Measurements from ENCODE around the gene OTX1.

The OTX1 gene

GRCh38 chr2:63047321-63048279 lies 3.0 kb upstream of the OTX1 start:
- DNase-seq, result no peak

DNA sequence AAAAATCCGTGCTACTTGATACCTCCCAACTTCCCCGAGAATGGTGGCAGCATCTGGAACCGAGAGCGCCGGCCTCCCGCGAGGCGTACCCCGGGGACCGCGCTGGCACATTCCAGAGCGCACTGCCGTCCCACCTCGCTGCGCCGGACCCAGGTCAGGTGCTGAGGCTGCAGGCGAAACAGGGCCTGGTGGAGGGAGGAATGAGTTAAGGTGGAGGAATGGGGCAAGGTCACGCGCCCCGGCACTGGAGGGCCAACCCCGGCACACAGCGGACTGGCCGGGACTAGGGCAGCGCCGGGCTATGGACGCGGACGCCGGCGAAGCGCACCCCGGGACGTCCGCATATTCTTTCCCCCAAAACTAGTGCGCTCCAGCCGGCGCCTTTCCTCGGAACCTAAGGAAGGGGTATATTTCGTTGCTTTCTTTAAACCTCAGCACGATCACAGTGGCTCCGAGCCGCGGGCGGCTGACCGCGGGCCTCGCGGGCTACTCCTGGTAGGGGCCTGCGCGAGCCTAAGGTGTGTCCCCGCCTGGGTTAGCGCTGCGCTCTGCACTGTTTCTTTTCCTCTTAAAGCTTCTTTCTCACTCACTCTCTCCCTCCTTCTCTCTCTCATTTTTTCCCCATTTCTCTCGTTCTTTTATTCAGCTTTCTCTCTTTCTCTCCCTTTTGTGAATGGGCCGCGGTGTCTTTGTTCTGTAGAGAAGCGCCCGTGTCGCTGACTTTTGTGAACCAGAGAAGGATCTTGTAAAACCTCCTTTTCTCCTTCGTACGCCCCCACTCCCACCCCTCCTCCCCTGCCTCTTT lies 2.1 kb upstream of the OTX1 start:
- DNase-seq, result no peak

- DNase-seq, result no peak
Observed at GRCh38 chr2:63049211-63049969, 1.2 kb upstream of the OTX1 start.

GRCh38 chr2:63049970-63050333 lies 678 bp upstream of the OTX1 start:
- DNase-seq, result no peak

GRCh38 chr2:63051042-63051794 lies 588 bp downstream of the OTX1 start:
- DNase-seq, result no peak

DNA sequence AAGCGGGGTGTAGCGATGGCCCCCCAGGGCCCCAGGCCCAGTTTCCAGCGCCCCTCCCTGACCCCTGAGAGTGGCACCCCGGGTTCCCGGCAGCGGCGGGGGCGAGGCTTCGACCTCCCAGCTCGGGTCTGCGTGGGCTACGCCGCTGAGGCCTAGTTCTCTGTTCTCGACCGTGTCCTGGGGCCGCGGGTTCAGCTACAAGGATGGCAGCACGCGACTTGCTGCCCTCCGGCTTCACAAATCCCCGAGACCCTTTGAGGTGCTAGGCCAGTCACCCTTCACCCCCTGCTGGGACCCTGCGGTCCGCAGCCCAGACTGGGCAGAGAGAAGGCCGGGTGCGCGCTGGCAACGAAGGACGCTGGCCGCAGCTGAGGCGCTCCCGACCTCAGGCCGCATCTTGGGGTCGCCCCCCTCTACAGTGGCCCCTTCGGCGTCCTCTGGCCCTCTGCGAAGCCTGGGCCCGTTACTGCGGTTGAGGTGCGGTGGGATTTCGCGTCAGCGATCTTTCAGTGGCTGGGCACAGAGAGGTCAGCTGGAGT lies 1.2 kb downstream of the OTX1 start:
- DNase-seq, result no peak

DNA sequence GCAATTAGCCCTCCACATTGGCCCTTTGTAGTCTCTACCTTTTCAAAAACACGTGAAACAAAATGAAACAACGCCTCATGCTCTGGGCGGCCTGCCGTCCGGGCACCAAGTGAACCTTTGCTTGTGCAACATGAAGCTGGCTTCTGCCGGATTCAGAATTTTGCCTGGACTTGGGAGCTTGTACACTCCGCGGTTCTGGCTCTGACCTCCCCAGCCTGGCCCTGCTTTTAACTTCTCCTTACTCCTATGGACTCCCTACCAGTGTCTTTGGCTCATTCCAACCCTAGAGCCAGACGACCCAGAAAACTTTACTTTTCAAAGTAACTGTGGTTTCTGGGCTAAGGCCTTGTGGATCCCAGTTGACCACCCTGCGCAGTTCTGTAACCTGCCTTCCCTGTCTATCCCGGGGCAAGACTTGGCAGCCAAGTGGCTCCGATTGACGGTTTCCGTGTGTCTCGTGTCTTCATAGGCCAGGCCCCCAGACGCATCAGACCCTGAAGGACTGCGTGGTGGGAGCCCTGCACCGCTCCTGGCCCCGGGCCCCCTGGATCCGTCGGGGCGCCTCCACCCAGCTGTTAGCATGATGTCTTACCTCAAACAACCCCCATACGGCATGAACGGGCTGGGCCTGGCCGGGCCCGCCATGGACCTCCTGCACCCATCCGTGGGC lies 1.9 kb downstream of the OTX1 start:
- DNase-seq, result no peak

DNA sequence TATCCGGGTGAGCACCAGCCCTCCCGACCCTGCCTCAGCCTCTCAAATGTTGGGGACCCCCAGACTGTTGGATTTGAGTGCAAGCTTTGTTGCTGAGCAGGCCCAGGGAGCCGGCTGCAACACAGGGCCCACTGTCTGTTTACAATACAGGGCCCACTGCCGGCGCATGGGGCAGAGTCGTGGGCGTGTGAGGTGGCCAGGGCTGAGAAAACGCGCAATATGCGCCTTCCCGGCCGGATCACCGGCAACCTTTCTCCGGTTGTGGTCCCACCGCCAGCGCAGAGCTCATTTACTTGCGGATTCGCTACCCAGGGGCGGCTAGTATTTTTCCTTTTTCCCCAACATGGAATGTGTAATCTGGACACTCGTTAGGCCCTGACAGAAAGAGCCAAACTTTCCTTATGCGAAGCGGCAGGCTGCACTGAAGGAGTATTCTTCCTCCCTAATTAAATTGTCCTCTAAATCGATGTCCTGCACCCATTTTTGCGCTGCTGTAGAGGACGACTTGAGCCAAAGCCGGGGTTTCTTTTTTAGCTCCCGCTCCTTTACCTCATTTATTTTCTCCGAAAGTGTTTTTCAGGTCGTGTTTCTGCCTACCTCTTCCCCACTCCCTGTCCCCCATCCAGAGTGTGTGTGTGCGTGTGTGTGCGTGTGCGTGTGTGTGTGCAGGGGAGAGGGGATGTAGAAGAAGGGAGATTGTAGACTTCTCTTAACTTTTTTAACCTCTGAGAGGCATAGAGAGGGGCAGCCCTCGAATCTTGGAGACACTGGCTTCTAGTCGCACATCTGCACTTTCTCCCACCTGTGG lies 2.7 kb downstream of the OTX1 start:
- no peak for DNase-seq

- DNase-seq, result peak; percentile 59
Observed at GRCh38 chr2:63053889-63054602, 3.4 kb downstream of the OTX1 start.

GRCh38 chr2:63054841-63055225 lies 4.2 kb downstream of the OTX1 start:
- DNase-seq, result no peak

- no peak for DNase-seq
Observed at GRCh38 chr2:63055226-63056106, 4.8 kb downstream of the OTX1 start.

DNA sequence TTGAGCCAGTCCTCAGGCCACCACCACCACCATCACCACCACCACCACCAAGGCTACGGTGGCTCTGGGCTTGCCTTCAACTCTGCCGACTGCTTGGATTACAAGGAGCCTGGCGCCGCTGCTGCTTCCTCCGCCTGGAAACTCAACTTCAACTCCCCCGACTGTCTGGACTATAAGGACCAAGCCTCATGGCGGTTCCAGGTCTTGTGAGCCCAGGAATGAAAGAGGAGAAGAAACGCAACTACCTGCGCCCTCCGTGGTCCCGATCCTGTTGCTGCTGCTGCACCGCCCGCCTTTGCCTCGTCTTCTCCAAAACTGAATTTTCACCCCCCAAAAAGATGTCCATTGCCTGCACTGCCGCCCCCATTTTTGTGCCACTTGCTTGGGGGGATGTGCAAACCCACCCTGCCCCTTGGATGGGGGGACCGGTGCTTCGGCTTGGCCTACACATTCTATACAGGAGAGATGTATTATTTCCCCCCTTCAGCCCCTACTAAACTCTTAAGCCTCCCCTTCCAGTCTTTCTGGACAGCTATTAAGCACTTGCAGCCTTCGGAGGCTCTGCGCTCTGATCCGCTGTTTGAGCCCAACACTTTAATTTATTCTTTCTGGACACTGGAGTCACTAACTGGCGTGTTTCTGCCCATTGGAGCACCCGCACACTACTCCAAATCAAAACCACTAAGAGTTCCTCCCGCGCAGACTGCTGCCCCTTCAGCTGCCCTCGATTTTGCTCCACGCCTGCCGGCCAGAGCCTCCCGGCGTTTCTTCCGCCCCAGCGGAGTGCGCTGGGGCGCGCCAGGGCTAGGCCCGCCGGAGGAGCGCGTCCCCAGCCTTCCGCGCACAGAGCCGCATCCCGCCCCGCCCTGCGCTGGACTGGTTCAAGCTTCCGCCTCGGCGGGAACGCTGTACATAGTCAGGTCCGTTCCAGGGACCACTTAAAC lies 5.7 kb downstream of the OTX1 start:
- DNase-seq, result peak; percentile 36

DNA sequence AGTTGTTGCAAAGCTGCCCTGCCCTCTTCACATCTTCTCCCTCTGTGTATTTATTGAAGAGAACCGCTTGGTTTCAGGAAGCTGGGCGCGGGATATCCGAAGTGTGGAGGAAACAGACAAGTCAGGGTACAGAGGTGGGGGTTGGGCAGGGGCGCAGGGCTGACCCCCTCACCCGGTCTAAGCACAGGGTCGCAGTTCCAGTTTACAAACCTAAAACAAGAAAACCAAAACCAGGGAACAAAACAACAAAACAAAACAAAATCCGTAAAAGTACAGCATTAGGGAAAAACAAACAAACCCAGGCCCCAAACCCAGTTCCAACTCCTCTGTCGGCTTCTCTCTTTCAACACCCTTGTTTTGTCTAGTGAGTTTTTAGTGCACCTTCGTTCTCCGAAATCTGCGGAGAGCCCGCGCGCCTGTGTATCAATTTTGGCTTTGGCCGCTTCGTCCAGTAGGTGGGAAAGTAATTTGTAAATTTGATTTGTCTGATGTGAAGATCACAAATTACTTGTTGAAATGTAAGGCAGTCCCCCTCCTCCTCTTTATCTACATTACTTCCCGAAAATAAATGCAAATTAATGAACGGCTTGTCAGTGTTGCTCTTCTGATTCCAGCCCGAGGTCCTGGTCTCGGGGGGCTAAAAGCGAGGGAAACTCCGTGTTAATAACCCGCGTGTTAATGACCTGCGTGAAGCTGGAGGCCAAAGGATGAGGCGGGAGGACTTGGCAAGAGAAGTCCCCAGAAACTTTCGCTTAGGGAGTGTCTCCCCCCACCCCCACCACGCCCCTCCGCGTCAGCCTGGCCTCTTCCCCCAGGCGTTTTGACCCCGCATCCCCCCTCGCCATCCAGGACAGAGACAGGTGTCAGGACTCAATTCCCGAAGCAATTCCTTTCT lies 6.9 kb downstream of the OTX1 start:
- no peak for DNase-seq

DNA sequence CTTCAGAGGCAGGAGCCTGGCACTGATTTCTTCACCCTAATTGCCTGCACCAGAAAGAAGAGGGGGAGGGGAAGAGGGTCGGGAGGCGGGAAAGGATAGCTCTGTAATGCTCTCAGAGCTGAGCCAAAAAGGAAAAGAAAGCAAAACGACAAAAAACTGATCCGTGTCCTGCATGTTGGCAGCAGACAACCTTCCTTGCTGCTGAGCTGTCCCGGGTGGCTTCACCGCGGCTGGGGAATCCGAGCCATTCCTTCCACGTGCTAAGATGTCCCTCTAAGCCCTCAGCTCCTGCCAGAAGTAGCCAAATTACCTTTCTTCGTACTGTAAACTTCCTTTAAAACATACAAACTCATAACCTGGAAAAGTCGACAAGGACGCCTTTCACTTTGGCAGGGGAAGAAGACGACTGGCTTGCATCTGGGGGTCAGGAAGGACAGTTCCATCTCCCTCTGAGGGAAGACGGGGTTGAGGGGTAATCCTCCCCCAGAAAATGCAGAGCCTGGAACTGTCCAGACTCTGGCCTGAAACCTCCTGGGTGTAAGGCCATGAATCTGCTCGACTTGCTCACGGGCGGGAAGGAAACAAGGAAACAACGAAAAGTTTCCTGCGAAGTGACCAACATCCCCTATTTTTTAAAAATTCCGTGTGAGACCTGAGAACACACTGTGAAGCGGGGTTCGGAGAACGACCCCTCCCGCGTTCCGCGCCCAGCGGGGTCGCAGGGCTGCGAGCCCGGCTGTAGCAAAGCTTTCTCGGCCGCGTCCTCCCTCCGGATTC lies 7.7 kb downstream of the OTX1 start:
- no peak for DNase-seq

- DNase-seq, result no peak
Observed at GRCh38 chr2:63058921-63059792, 8.5 kb downstream of the OTX1 start.
